ENCODE measurements around the gene AUH.

AUH gene

DNA sequence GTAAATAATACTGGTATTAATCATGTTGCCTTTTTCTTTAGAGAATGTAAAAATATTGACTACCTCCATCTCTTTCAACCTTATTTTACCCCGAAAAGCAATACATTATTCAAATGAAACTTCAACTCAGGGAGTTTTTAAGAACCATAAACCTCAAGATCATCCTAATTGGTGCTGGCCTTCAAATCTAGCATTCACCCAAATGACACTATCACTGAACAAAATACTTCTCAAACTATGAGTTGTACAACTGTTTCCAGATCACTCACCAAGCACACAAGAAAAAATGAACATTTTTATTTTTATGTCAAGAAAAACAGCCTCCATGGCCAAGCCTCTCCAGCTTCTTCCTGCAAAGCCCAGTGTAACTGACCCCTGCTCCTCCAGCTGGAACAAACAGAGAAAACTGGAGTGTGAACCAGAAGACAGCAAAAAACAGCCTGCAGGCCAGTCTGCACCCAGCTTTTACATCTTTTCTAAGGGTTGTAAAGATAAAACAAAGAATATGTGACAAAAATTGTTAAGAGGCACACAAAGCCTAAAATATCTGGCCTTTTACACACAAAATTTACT, 21.2 kb downstream of the AUH start:
- DNase-seq (ENCODE audit: low read depth) = no peak

DNA sequence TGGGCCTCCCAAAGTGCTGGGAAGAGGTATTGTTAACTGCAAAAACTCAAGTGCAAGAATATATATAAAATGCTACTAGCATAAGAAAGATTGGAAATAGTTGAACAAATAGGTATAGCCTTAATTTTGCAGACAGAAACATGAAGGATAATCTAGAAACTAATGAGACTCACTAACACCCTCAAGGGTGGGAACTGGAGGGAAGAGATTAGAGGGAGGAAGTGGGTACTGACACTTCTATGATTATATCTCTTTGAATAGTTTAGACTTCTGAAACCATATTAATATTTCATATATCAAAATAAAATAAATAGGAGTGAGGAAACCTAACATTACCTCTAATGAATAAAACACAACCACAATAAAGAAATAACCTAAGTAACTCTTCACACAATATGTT, 23.0 kb downstream of the AUH start:
- DNase-seq (ENCODE audit: low read depth) = no peak

DNA sequence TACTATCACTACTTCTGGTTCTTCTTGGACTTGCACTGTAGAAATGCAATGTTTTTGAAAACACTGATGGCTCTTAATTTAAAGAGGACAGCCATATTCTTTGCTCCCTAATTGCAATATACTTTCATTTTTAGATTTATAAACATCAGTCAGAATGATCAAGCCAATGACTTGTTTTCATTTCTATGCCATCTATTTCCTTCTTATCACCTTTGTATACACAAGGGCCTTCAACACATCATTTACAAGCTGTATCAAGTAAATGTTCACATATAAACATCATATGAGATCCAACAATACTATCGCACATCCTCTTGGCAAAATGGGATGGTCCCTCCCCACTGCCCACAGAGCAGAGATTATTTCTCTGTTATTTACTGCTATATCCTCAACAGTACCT, 24.9 kb downstream of the AUH start:
- no peak for DNase-seq (ENCODE audit: low read depth)

DNA sequence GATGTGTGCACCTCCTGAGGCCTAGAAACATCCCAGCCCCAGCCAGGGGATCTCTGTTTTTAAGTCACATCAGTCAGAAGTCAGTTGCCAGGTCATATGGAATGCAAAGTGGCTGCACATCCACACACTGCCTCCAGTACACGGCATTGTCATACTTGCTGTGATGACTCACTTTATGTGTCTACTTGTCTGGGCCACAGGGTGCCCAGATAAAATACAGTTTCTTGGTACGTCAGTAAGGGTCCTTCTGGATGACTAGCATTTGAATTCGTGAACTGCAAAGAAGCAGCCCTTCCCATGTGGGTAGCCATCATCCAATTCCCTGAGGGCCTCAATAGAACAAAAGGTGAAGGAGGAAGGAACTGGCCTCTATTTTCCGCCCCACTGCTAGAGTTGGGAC, 27.7 kb downstream of the AUH start:
- DNase-seq (ENCODE audit: low read depth) = no peak

DNA sequence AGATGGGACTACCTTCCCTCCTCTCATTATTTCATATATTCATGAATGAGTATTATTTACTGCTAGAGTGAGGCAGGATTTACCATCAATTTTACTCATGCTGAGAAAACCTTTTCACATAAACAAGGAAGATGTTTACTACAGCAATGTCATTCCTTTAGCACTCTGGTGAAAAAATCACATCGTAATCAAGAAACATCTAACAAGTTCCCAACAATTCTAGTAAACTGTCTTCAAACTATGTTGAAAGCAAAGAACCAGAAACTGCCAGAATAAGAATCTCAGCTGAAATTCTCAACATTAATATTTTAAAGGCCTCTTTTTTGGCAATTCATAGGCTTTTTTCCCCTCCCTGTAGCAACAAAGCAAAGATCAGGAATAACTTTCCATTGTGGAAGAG, 28.2 kb downstream of the AUH start:
- DNase-seq (ENCODE audit: low read depth) = no peak

DNA sequence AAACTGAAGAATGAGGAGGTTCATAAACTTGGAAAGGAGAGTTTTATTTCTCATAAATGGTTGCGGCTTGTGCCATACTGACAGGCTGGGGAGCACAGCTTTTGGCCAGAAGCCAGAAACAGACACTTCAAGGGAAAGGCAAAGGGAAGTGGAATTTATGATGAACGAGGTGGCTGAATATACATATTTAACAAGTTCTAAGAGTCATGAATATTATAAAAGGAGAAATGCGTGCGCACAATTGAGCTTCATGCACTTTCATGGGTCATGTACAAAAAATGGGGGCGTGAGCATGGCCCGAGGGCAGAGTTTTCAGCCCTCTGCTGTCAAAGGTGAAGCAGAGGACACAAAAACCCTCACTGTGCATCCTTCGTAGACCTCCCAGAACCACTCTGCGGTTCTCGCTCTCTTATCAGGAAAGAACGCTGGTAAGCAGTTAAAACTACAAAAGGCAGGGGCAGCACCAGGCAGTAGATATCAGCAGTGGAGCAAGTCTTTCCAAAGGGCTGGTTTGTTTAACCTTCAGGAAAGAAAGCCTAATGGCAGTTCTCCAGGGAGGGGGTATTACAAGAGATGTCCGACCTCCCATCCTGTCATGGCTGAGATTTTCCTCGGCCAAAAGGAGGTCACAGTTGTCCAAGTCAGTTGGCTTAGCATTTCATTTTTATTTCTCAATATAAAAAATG, 29.0 kb downstream of the AUH start:
- no peak for DNase-seq (ENCODE audit: low read depth)

DNA sequence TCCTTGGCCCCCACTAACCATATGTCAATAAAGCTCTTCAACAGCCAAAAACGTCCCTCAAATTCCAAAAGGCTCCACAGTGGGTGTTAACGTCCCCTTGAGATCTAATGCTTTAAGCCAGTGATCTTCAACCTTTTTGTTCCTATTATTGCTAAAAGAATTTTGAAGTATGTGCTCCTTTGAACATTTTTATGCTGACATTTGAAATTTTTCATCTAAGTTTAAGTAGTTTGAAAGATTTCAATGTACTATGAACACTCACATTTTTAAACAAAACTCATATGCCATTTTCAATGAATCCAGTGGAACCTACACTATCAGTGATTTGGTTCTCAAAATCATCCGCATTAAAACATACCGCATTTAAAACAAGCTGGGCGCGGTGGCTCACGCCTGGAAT, 29.9 kb downstream of the AUH start:
- no peak for DNase-seq (ENCODE audit: low read depth)

DNA sequence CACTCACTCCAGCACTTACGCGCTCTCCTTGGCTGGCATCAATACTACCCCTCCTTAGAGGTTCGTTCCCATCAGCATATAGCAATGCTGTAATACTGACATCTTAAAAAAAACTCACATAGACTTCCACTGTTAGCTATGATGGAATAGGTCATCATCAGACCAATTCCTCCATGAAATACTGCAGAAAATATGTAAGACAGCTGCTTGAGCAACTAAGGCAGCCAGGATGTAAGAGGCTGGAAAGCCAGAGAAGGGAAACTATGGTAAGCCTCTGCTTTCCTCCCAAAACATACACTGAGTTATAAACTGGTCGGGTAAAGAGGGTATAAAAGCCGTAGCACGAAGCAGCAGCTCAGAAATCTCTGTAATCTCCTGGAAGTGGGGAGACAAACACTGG, 33.5 kb downstream of the AUH start:
- no peak for DNase-seq (ENCODE audit: low read depth)

DNA sequence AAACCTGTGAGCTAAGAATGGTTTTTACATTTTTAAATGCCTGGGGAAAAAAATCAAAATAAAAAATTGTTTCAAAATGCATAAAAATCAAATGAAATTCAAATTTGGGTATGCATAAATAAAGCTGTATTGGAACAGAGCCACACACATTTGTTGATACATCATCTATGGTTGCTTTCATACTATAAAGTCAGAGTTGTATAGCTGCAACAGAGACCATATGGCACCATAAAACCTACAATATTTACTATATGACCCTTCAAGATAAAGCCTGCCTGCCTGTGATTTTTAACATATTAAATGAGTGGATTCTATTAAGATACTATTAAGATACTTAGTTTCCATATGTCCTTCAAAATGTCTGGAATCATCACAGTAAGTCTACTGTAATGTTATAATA, 40.0 kb downstream of the AUH start:
- no peak for DNase-seq (ENCODE audit: low read depth)

DNA sequence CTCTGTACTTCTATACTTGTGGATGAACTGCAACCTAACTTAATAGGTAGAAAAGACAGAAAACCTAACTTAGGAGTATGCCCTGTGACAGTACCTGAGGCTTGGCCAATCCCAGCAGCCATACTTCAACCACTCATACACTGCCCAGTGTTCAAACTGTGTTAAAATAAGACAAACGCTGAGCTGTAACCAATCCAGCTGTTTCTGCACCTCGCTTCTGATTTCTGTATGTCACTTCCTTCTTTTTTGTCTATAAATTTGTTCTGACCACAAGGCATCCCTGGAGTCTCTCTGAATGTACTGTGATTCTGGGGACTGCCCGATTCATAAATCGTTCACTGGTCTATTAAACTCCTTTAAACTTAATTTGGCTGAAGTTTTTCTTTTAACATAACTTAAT, 41.4 kb downstream of the AUH start:
- no peak for DNase-seq (ENCODE audit: low read depth)

DNA sequence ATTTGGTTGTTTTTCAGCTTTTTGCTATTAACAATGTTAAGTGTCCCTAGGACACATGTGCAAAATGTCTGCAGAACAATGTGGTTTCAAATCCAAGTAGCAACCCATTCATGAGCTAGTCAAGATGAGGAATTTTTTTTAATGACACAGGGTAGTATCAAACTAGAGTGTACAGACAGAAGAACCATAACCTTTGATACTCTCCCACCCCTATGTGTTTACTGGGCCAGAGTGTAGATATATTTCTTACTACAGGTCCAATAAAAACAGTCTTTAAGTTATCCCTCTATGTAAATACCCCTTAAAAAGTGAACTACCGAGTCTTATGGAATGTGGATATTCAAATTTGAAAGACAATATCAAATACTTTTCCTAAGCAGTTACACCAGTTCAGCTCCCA, 45.6 kb downstream of the AUH start:
- no peak for DNase-seq (ENCODE audit: low read depth)

DNA sequence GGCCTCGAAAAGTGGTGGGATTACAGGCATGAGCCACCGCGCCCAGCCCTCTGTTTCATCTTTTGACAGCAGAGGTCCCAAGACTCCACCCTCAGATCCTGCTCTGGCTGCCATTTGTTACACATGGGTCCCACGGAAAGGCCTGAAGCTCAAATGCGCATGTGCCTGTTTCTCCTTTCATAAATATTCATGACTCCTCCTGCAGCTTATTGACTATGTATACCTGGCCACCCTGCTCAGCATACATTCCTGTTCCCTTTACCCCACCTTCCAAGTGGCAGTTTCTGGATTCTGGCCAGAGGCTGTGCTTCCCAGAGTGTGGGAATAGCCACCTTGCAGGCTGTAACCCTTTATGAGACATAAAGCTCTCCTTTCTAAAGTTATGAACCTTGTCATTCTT, 46.5 kb downstream of the AUH start:
- no peak for DNase-seq (ENCODE audit: low read depth)

DNA sequence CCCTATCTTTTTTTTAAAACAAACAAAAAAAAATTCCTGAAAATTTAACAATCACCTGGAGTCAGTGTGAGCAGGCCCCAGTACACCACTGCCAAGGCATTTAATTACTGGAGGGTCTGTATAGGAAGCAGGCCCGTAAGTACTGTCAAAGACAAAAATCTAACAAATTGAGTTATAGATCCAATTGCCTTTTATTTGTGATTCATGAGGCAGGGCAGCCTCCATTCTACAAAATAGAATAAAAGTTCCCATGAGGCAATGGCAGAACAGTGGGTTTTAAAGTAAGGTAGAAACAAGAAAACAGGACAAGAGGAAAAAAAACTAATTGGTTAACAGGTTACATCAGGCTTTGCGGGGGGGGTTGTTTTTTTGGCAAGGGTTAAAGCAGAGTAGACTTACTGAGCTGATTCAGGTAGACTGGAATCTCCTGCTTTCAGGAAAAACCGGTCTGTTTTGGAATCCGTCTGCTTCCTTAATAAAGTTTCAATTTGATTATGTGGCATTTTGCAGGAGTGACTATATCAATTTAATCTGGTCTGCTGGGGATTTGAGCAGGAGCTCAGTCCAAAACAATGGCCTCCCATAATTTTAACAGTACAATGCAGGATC, 48.9 kb downstream of the AUH start:
- no peak for DNase-seq (ENCODE audit: low read depth)

DNA sequence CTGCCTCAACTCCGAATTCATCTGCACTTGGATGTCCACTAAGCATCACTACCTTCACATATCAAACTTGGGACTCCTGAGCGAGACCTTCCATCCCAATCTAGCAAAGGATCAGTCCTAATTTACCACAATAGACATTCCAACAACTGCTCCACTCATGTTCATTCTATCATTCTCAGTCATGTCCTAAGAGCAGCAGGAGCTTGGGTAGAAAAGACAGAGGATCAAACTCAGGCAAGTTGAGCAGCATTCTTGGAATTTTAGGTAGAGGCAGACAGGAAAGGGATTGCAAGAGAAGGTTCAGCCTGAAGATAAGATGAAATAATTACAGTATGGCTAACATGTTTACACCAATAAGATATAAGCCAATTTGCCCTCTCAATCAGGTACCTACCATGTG, 51.7 kb downstream of the AUH start:
- DNase-seq (ENCODE audit: low read depth) = no peak

DNA sequence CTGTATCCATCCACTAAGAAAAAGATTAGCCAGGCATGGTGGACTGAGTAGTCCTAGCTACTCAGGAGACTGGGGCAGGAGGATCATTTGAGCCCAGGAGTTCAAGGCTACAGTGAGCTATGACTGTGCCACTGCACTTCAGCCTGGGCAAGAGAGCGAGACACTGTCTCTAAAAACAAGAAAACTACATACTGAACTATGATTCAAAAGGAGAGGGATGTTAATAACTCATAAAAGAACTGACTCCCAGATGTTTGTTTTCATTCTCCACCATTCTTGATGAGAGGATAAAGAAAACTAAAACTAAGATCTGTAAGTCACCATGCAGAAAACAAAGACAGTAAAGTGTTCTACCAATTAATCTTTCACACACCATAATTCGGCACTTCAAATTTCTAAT, 53.5 kb downstream of the AUH start:
- DNase-seq (ENCODE audit: low read depth) = no peak

DNA sequence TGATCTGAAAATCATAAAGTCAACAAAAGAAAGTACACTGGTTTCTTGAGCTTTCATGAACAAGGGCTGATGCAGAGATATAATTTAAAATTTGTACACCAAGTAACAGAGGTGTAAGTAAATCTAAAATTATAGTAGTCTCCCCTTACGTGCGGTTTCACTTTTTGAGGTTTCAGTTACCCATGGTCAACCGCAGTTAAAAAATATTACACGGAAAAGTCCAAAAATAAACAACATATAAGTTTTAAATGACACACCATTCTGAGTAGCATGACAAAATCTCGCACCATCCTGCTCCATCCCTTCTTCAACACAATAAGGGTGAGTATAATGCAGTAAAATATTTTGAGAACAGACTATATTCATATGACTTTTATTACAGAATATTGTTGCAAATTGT, 54.4 kb downstream of the AUH start:
- no peak for DNase-seq (ENCODE audit: low read depth)

DNA sequence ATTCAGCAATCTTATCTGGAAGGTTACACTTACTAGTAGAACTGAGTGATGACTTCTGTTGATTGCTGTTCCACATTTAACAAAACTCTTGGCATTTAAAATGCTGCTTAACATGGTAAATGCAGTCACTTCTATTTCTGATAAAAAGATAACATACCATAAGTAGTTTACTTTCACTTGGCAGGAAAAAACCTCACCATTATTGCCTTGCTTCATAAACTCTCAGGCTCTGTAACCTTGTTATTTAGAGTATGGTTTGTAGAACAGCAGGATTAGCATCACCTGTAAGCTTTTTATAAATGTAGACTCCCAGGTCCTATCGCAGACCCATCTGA, 55.5 kb downstream of the AUH start:
- no peak for DNase-seq (ENCODE audit: low read depth)

DNA sequence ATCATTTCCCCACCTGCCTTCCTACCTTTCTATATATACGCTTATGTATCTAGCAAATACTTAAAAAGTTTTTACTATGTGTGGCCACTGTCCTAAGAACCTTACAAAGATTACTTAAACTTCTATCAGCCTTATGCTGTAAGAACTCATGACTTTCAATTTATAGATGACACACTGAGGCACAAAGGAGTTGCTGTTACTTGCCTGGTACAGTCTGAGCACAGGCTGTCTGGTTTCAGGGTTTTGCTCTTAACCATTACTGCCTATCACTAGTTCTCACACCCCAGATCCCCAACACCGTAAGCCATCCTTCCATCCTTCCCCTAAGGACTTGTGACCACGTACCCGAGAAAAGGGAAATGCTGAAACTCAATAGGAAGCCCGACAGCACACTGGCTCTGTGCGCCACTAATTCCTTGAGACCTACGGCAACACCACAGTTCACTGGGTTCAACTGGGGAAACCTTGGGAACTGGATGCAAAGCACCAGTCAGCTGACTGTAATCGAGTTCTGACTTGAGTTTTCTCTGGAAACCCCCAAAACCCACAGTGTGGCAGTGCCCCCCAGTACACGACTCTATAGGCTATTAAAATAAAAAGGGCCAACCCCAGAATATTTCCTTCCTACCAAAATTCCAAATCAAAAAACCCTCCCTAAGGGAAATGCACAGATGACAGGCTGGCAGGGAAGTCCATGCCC, 56.0 kb downstream of the AUH start:
- no peak for DNase-seq (ENCODE audit: low read depth)

DNA sequence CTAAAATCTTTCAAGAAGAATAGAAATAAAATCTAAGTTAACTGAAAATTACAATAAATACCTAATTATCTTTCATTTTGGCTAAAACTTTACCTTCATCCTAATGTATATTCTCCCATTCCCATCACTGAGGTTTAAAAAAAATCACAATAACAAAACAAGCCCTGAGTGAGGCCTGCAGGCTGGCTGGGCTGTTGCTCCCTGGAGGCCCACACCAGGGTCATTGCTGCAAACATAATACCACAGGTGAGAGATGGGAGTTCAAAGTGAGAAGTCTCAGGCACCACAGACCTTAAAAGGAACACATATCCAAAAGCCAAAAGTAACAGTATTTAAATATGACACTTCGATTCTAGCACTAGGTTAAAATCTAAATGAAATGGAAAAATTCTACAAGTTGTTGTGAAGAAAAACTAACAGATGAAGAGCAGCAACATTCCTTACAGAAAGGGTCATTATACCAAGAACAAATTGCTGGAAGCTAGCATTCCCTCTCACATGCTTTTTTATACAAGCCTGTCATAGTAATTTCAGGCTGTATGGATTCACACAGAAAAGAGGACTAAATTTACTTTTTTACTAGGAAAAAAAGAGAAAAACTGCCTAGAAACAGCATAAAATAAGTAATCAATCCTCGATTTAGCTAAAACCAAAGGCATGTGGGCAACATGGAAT, 57.8 kb downstream of the AUH start:
- DNase-seq (ENCODE audit: low read depth) = no peak

DNA sequence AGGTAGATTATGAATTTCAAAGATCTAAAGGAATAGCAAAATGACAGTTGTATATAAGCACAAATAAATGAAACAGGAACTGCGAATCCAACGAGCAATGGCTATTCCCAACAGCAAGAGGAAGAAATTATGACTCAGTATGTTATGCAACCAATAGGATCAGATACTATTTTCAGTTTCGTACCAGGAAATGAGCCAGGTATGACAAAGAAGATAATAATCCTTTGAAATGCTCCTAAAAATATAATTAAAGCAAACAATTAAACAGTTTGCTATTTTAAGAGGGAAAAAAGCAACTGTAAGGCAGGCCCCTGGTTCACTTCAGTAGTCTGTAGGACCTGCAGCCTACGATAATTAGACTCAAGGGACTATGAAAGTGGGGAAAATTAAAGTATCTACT, 58.9 kb downstream of the AUH start:
- DNase-seq (ENCODE audit: low read depth) = no peak

DNA sequence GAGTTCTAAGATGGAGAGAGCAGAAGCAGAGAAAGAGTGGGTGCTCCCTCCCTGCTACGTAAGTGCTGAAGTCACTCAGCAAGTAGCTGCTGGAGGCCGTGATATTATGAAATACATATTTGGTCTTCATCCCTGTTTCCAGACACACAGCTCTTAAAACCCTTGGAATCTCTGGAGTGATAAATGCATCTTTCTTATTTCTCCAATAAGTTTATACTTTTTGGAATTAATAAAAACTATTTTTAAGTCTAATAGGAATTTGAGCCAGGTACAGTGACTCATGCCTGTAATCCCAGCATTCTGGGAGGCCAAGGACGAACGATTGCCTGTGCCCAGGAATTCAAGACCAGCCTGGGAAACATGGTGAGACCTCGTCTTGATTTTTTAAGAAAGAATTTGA, 60.6 kb downstream of the AUH start:
- DNase-seq (ENCODE audit: low read depth) = no peak

DNA sequence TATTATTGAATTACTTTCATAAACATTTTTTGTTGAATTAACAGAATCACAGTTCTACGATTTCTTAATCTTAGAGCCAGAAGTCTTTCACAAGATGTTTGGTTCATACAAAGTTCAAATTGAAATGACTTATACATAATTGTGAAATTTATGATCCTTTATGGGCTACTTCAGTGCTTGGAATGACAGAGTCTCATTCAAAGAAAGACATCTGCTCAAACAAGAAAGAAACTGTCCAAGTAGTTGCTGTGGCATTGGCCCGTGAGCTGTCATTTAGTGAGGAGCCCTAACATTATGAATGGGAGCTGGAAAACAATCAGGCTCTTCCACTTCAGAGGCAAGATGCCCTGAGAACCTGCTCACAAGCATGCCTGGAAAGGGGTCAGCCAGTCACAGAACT, 63.4 kb downstream of the AUH start:
- no peak for DNase-seq (ENCODE audit: low read depth)

DNA sequence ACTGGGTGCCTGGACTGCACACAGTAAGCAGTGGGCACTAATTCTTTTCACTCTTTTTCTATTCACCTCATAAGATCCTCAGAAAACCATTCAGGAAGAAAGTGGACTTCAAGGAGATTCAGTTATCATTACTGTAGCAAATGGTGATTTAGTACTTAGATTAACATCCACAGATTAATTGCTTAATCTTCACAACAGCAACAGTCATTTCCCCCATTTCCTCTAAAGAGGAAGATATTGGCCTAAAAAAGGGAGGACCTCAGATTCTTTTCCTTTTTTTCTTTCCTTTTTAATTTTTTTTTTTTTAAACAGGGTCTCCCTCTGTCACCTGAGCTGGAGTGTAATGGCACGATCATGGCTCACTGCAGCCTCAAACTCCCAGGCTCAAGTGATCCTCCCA, 64.4 kb downstream of the AUH start:
- no peak for DNase-seq (ENCODE audit: low read depth)

All from T follicular helper cell (primary cell).